ENCODE results near the gene CDKAL1. TPM values are rescaled to one million over a fixed set of nuclear protein-coding genes. Genes with fewer than 3 reads are reported as not detected.

CDKAL1 gene
- total and polyA plus RNA-seq, 11 donors: 3.2 to 14.3 (median 9.3) TPM

DNA sequence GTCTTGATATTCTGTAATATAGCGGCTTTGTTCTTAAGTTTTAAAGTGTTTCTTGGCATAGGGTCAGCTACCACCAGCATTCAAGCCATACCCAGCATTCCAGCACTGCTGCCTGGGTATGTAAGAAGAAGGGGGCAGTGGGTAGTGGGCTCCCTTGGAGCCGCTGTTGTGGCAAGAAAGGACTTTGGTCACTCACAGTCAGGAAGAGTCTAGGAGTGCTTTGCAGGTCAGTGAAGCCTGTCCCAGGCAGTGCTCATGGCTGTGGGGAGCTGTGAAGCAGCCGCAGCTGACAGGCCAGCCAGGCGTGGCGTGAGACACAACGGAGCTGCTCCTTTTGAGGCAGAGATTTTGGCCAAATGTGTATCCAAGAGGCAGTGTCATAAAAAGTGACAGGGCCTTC, 512.0 kb downstream of the CDKAL1 start:
- peak in 3 of 4 donors; percentile 78 to 85 (median 85) for ATAC-seq

DNA sequence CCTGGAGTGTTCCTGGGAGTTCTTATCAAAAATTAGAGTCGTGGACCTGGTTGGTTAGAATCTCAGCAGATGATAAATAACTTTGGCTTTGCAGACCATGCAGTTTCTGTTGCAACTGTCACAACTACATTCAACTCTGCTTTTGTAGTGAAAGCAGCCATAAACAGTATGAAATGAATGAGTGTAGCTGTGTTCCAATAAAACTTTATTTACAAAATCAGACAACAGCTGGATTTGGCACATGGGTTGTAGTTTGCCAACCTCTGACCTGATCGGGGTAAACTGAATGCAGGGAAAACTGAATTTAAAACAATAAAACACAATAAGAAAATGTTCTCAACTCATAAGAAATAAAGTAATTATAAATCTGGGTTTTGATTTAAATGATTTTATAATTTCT, 513.8 kb downstream of the CDKAL1 start:
- 86 to 96% (median 92%) methylated on average over 2 of the region's 2 CpGs for WGBS, 4 donors
- TF ChIP-seq, protein P1, sequence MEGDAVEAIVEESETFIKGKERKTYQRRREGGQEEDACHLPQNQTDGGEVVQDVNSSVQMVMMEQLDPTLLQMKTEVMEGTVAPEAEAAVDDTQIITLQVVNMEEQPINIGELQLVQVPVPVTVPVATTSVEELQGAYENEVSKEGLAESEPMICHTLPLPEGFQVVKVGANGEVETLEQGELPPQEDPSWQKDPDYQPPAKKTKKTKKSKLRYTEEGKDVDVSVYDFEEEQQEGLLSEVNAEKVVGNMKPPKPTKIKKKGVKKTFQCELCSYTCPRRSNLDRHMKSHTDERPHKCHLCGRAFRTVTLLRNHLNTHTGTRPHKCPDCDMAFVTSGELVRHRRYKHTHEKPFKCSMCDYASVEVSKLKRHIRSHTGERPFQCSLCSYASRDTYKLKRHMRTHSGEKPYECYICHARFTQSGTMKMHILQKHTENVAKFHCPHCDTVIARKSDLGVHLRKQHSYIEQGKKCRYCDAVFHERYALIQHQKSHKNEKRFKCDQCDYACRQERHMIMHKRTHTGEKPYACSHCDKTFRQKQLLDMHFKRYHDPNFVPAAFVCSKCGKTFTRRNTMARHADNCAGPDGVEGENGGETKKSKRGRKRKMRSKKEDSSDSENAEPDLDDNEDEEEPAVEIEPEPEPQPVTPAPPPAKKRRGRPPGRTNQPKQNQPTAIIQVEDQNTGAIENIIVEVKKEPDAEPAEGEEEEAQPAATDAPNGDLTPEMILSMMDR (IDR thresholded peaks at IDR 0.05): no peak
- TF ChIP-seq POLR2A (IDR thresholded peaks at IDR 0.05): no peak
- peaks cover 0 to 16% (median 0%) of the 10 kb centered on the region in 12 donors for H3K4me1 ChIP-seq
- DNase-seq (no peak), ATAC-seq (no peak)
- H3K9me3 ChIP-seq: no peaks in the 10 kb centered on the region
- intact Hi-C loops (cut with DNase I): no loop called here
- no peaks in the 10 kb centered on the region for H3K27me3 ChIP-seq
- H3K27ac ChIP-seq: no peak overlapping the region
- no peak overlapping the region for H3K4me3 ChIP-seq
- H3K36me3 ChIP-seq: no peaks in the 10 kb centered on the region

More for the DNA sequence above, 512.0 kb downstream of the CDKAL1 start:
- H3K4me1 ChIP-seq: peaks cover 0 to 16% (median 0%) of the 10 kb centered on the region in 12 donors
- no peak overlapping the region for H3K27ac ChIP-seq
- no peaks in the 10 kb centered on the region for H3K36me3 ChIP-seq
- DNase-seq: peak in 3 of 5 donors; percentile 38 to 64 (median 61)
- no peaks in the 10 kb centered on the region for H3K9me3 ChIP-seq
- intact Hi-C loops (cut with DNase I): no loop called here
- no peaks in the 10 kb centered on the region for H3K27me3 ChIP-seq
- no peak overlapping the region for H3K4me3 ChIP-seq
- TF ChIP-seq, protein P1 (IDR thresholded peaks at IDR 0.05): no peak
- TF ChIP-seq POLR2A (IDR thresholded peaks at IDR 0.05): no peak
- 57 to 68% (median 62%) methylated on average over 6 of the region's 6 CpGs for WGBS, 4 donors

DNA sequence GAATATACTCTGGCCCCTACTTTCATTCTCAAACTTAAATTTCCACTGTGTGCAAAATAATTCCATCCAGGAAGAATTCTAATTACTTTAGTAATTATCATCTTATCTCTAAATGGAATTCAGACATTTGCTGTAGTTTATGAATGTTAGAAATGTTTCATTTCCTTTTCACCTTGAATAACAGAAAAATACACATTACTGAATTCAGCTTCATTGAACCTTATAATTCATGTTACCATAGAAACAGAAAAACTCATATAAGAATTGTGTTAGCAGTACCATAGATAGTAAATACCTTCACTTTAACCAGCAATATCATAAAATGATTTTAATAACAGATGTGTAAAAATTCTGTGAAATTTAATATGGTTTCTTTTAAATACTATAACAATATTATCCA, 514.9 kb downstream of the CDKAL1 start:
- intact Hi-C loops (cut with DNase I): no loop called here
- Histone ChIP-seq H3K4me1 (peaks cover 0 to 16% (median 0%) of the 10 kb centered on the region in 12 donors), H3K27ac (no peak overlapping the region), H3K36me3 (no peaks in the 10 kb centered on the region), H3K9me3 (no peaks in the 10 kb centered on the region), H3K4me3 (no peak overlapping the region), H3K27me3 (no peaks in the 10 kb centered on the region)
- no peak for ATAC-seq
- no peak for DNase-seq
- TF ChIP-seq, protein P1 (IDR thresholded peaks at IDR 0.05): no peak

DNA sequence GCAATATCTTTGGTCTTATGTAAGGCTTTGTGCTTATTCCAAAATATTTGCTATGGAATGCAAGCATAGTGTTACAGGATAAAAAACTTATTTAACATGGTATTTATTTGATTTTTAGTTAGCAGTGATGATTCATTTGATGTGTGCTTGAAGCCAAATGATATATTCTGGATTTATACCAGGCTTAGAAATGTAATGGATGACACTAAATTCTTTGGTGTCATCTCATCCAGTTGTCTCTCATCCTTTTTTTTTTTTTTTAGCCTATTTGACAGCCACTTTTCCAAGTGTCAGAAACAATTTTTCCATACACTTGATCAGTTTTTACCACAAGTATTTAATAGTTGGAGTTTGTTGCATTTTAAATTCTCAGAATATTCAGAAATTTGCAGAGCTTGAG, 515.3 kb downstream of the CDKAL1 start:
- H3K36me3 ChIP-seq: no peaks in the 10 kb centered on the region
- H3K4me1 ChIP-seq: peaks cover 0 to 16% (median 0%) of the 10 kb centered on the region in 12 donors
- DNase-seq: no peak
- TF ChIP-seq, protein P1 (IDR thresholded peaks at IDR 0.05): no peak
- TF ChIP-seq POLR2A (IDR thresholded peaks at IDR 0.05): no peak
- H3K9me3 ChIP-seq: no peaks in the 10 kb centered on the region
- no peak for ATAC-seq
- H3K27ac ChIP-seq: no peak overlapping the region
- H3K27me3 ChIP-seq: no peaks in the 10 kb centered on the region
- intact Hi-C loops (cut with DNase I): no loop called here
- H3K4me3 ChIP-seq: no peak overlapping the region
